CD4-positive, alpha-beta T cell treated with Interleukin-15 for 1 hour (primary cell): ENCODE data around the gene CYP39A1.

Experiments
- DNase-seq: peaks from one replicate; pipeline ENCODE4 v3.0.0-alpha.2; 2020

Gene CYP39A1

GRCh38 chr6:46509981-46510510, 142.6 kb downstream of the CYP39A1 start:
- DNase-seq: no peak

DNA sequence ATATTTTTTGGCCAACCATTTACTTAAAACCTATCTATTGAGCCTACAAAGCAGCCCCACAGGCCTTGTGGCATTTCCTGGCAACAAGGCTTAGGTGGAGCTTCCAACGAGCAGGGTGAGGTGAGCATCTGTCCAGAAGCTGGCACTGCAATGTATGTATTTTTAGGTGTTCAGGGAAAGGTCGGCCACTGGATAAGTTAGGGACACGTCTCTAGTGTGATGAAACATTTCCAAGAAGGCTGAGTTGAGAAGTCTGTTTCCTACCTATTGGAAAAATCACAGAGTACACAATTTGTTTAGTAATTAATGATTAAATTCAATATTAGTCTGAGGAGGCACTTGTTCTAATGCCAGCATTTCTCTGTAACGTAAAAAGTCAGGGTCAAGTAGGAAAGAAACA, 143.6 kb downstream of the CYP39A1 start:
- DNase-seq: no peak

DNA sequence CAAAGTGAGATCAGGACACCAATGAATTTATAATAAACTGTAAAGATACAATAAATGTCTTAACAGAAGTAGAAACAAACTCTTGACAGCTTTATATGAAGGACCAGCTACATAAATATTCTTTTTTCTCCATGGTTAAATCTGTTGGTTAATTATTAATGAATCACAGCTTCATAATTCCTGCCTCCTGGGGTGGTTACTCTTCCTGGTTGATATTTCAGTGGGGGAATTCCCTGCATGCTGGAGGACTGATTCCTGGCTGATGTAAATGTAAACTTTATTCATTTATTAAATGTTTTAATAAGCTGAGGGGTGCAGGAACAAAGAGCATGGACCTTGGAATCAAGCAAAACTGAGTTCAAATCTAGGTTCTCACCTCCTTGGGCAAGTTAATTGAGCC, 145.2 kb downstream of the CYP39A1 start:
- DNase-seq: no peak

GRCh38 chr6:46505693-46506512, 146.7 kb downstream of the CYP39A1 start:
- DNase-seq: no peak

- DNase-seq: no peak
These were observed 148.4 kb downstream of the CYP39A1 start for GRCh38 chr6:46504242-46504641.

- DNase-seq: no peak
These were observed 150.0 kb downstream of the CYP39A1 start for GRCh38 chr6:46502486-46503119.

GRCh38 chr6:46501136-46502089, 151.2 kb downstream of the CYP39A1 start:
- DNase-seq: no peak

DNA sequence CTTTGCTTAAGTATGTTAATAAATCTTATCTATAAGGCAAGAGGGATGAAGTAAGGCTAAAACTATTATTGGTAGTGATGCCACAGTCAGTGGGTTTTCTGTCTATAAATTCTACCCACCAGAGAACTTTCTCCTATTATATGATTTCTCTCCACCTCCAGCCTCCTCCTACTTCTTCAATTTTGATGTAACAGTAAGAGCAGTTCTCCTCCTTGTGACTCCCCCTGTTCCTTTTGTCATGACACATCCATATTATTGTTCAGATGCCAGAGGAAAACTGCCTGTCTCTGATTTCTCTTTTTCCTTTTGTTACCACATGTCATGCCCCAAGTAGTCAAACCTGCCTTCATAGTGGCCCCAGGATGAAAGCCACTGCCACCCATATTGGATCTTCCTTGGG, 152.2 kb downstream of the CYP39A1 start:
- DNase-seq: no peak
